Measurements from ENCODE around the gene AGAP1. TPM values are rescaled to one million over a fixed set of nuclear protein-coding genes. Genes with fewer than 3 reads are reported as not detected.
A peak's percentile ranks its signal among the peaks of the same experiment; 100 is the strongest.

Gene AGAP1
- polyA plus RNA-seq, 4 donors, result 20.2 to 21.2 (median 20.3) TPM

DNA sequence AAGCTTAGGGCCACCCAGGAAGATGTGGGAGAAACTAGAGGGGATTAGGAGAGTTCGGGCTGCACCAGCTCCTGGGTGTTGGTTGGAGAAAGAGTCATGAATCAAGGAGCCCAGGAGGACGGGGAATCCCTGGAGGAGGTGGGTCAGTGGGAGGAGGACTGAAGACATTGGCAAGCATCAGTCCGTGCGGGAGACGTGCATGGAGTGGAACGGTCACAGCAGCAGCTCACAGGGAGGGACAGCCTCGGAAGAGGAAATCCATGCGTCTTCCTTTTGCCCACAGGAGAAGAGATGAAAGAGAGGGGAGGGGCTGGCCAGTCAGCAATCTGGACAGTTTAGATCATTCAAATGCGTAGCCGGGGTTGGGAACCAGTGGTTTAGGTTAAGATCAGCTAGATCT is 495.7 kb downstream of the AGAP1 start:
- no peak for DNase-seq (ENCODE audit: low read depth in 4 of 4, low spot score in 3 of 4)

DNA sequence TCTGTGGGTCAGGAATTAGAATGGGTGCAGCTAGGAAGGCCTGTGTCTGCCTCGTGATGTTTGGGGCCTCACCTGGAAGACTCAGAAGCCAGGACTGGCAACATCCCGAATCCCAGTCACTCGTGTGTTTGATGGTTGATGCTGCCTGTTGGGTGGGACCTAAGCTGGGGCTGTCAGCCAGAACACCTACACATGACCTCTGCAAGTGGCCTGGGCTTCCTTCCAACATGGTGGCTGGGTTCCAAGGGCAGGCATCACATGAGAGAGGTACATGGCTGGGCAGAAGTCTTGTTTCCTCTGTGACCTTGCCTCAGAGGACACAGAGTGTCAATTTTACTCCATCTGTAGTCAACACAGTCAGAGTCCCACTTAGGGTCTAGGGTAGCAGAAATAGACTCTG is 496.5 kb downstream of the AGAP1 start:
- no peak for DNase-seq (ENCODE audit: low read depth in 4 of 4, low spot score in 3 of 4)

DNA sequence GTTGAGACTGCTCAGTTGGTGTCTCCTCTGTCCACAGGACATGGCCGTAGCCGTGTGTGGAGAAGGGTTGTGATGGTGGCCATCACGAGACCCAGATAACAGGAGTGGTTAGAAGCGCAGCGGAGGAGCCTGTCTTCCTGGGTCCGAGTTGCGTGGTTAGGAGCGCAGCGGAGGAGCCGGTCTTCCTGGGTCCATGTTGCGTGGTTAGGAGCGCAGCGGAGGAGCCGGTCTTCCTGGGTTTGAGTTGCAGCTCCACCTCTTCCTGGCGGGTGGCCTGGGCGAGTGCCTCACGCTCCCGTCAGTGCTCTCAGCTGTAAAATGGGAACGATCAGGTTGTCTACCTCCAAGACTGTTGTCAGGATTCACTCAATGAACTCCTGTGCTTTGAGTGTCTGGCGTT is 498.2 kb downstream of the AGAP1 start:
- no peak for DNase-seq (ENCODE audit: low read depth in 4 of 4, low spot score in 3 of 4)

DNA sequence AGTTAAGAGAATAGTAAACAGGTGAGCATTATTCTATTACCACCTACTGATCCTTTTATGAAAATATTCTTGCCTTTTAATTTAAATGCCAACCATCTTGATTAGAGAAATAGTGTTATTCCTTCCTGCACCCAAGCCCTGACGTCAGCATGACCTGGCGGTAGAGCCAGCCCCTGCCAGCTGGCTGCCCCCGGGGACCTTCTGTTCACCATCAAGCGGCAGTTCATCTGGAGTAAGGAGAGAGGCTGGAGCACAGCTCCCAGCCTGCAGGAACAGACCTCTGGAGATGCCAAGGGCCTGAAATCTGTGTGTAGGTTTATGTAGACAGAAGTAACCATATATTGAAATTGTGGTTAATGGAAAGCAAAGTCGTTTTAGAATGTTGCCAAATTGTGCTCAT is 502.6 kb downstream of the AGAP1 start:
- DNase-seq (ENCODE audit: low read depth in 4 of 4, low spot score in 3 of 4), result no peak

DNA sequence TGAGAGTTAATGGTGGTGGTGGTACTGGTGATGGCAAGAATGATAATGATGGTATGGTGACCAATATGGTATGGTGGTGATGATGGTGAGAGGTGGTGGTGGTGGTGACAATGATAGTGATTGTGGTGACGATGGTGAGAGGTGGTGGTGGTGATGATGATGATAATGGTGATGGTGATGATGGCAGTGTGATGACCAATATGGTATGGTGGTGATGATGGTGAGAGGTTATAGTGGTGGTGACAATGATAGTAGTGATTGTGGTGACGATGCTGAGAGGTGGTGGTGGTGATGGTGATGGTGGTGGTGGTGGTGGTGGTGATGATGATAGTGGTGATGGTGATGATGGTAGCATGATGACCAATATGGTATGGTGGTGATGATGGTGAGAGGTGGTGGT is 505.2 kb downstream of the AGAP1 start:
- no peak for DNase-seq (ENCODE audit: low read depth in 4 of 4, low spot score in 3 of 4)

DNA sequence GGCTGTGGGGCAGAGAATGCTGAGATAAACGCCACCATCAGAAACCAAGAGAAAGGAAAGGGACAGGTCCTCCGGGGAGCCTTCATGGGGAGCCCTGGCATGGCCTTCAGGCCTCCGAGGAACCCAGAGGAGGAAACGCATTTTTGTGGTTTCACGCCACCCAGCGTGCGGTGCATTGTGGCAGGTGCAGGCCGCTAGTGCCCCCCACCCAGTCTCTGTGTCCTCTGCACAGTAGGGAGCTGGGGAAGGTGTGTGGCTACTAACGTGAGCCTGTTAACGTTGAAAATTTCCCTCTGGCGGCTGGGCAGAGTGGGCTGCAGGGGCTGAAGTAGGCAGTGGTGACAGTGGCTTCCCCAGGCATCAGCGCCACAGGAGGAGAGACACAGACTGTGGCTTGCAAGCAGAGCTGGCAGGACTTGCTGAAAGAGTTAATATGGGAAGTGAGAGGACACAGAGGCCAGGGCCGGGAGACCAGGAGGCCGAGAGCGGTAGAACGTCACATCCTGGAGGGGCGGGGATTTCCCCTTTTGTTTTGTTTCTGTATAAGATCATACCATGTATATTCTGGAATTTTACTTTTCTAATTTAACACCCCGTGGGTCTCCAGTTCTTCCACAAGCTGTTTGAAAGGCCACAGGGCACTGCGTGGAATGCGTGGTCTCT is 507.5 kb downstream of the AGAP1 start:
- no peak for DNase-seq (ENCODE audit: low read depth in 4 of 4, low spot score in 3 of 4)

DNA sequence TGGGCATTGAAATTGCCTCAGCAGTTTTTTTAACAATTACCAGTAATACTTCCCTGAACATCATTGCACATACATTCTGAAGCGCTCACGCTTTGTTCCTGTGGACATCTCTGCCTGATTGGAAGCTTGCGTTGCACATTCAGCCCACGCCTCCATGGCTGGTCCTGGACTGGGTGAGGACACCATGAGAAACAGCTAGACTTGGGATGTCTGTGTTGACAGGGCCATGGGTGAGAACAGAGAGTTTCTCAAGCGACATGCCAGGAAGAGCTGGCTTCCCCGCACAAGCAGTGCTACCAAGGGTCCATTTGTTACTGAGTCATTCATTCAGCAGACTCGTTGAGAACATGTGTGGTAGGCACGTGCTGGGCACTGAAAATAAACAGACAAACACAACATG is 508.0 kb downstream of the AGAP1 start:
- DNase-seq (ENCODE audit: low read depth in 4 of 4, low spot score in 3 of 4), result no peak

DNA sequence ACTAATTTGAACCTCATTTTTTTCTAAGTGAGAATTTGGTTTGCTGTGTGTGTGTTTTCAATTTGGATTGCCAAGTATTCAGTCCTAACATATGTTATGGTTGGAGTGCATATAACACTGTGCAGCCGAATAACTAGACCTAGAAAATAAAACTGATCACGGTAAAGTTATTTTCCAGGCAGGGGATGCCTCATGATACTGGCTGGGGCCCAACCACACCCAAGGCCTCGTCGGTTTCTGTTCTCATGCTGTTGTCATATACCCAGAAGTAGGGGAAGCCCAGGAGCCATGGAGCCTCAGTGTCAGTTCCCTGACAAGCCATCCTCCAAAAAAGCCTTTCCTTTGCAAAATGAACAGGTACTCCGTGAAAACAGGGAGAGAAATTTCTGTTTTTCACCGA is 514.2 kb downstream of the AGAP1 start:
- DNase-seq (ENCODE audit: low read depth in 4 of 4, low spot score in 3 of 4), result no peak

DNA sequence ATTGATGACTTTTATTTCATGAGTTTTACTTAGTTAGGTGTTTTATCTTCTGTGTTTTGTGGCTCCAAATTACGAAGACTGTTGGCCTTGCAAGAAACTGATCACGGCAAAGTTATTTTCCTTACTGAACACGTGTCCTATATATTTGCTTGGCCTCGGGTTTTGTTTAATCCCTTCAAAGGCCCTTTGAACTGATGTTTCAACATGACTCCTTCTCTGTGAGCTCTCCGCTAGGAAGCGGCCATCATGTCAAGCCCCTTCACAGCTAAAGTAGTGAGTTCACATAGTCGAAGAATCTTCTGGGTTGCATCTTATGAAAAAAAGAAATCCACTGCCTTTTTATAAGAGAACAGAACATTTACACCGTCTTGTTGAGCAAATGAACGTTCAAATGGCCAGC is 515.0 kb downstream of the AGAP1 start:
- no peak for DNase-seq (ENCODE audit: low read depth in 4 of 4, low spot score in 3 of 4)

DNA sequence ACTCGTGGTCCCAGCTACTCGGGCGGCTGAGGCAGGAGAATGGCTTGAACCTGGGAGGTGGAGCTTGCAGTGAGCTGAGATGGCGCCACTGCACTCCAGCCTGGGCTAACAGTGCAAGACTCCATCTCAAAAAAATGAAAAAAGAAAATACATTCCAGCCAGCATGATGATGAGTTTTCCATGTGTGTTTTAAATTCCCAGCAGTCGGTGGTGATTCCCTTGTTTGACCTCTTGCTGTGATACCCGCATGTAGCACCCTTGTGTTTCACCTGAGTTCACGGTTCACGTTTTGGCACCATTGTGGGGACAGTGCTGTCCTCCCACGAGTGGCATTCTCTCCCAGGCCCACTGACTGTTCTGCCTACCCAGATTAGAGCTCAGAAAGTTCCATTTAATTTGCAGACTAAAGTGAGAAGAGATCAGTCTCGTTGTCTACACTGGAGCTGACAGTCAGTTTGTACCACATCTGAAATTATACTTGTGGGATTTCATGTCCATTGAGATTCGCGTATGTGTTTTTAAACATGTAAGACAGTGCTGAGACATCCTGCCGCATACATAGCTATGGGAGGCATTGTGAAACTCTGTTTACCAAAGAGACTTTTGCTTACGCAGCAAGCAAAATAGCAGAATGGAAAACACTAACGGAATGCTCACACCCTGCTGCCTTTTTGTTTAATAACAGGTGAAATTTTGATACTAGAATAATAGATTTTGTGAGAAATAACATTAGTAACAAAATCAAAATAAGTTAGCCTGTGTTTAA is 517.3 kb downstream of the AGAP1 start:
- no peak for DNase-seq (ENCODE audit: low read depth in 4 of 4, low spot score in 3 of 4)

DNA sequence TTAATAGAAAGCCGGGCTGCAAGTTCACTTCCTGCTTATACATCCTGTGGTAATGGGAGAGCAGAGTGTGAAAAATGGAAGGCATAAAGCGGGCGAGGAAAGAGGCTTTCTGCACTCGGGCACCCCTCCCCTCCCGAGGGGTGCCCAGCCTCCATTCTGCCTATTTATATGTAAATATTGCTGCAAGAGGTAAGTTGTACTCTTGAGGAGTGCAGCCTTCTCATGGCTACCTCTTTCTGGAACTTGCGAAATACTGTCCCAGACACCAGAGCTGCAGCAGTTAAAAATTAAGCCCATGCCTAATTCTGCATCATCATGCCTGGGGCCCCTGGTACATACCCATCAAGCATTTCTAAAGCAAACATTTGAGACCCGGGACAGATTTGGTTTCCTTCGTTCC is 518.3 kb downstream of the AGAP1 start:
- no peak for DNase-seq (ENCODE audit: low read depth in 4 of 4, low spot score in 3 of 4)

DNA sequence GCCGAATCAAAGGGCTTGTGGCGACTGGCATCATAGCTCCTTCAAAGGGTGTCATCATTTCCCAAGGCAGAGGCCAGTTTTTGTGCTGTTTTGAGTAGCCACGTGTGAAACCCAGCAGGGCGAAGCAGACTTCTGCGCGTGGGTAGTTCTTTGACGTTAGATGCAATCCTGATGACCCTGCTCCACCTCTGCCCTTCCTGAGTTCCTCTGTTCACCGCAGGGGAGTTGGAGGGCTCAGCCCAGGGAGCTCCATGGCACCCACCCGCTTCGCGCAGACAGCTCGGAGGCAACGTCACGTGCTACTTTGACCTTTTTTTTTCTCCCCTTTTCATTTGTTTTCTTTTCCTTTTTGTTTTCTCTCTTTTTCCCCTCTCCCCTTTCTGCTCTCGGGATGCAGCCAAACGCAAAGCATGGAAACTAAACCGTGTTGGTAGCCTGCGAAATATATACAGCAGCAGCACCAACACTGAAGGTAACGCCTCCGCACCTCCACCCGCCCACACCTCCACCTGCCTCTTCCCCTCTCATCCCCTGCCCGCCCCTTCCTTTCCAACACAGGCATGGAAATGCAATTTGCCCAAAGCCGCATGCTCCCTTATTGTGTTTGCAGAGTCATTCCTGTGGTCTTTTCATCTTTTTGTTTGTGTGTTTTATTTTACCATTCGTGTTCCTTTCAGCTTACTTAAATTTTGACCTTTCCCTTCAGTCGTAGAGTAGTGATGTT is 520.7 kb downstream of the AGAP1 start:
- no peak for DNase-seq (ENCODE audit: low read depth in 4 of 4, low spot score in 3 of 4)

DNA sequence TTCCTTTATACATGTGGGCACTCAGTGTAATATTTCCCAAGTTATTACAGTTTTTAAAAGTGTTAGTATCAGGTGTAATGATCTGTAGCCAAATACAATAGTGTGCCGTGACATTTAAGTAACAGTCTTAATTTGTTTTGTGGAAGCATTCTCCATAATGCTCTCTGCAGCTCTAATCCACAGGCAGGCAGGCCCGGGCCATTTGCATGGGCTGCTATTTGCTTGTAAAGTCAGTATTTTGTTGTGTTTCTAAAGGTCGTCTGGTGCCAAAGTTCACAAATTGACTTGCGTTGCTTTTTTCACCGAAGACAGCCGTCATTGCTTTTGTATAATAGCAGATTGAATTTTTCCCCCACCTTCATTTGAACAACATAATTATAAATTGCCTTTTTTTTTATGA is 521.3 kb downstream of the AGAP1 start:
- no peak for DNase-seq (ENCODE audit: low read depth in 4 of 4, low spot score in 3 of 4)

DNA sequence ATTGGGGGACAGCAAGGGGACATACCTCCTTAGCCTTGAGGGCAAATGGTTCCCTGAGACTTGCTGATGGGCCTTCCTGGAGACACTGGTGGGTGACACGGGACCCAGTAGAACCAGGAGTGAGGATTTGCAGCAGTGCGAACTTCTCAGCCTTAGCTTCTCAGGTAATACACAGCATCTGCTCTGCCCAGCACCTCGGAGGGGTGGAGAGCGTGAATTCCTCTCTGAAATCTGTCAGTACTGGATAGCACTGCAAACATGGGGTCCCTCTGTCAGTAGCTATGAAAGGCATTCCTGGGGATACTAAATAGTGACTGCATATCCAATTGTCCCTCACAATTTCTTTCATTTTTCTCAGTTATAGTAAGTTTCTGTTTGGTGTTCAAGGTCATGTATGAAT is 522.7 kb downstream of the AGAP1 start:
- no peak for DNase-seq (ENCODE audit: low read depth in 4 of 4, low spot score in 3 of 4)

DNA sequence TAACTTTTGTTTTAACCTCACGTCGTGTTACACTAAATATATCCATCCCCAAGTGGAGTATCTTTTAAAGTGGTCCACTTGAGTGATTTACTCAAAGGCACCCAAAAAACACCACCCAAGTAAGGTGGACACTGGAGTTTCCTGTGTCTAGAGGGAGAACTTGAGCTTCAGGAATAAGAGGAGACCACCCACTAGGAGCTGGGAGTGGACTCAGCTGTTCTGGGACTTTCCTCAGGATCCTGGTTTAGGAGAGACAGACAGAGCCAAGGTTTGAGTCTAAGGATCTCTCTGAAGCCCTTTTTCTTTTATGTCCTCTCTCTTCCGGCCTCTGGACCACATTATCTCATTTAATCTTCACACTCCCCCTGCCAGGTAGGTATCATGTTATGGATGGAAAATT is 523.6 kb downstream of the AGAP1 start:
- DNase-seq (ENCODE audit: low read depth in 4 of 4, low spot score in 3 of 4), result no peak

DNA sequence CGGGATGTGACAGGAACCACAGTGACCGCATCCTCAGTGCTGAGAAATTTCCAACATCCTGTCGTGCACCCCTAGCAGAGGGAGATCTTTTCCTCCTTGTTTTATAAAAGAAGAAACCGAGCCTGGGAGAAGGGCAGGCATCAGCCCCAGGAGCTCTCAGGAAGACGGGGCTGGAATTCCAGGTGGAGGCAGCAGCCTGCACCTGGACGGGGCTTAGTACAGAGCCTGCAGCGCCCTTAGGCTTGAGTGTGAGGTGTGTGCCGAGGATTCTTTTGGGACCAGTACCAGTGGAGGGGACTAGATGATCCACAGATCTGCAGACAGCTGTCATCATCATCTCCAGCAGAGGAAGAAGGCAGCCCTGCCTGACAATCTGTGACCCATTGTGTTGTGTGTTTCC is 525.6 kb downstream of the AGAP1 start:
- no peak for DNase-seq (ENCODE audit: low read depth in 4 of 4, low spot score in 3 of 4)

DNA sequence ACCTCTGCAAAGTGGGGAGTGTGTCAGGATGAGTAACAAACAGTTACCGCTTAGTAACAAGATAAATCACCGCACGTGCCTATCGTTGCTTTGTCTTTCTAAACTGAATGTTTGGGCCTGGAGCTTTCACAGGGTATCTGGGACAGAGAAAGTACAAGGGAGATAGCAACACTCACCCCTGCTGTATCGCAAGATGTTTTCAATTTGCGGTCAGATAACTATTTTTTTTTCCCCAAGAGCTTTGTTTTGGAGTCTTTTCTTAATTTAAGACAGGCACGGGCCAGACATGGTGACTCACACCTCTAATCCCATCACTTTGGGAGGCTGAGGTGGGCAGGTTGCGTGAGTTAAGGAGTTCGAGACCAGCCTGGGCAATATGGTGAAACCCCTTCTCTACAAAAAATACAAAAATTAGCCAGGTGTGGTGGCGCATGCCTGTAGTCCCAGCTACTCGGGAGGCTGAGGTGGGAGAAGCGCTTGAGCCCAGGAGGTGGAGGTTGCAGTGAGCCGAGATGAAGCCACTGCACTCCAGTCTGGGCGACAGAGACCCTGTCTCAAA is 527.7 kb downstream of the AGAP1 start:
- DNase-seq (ENCODE audit: low read depth in 4 of 4, low spot score in 3 of 4), result no peak

DNA sequence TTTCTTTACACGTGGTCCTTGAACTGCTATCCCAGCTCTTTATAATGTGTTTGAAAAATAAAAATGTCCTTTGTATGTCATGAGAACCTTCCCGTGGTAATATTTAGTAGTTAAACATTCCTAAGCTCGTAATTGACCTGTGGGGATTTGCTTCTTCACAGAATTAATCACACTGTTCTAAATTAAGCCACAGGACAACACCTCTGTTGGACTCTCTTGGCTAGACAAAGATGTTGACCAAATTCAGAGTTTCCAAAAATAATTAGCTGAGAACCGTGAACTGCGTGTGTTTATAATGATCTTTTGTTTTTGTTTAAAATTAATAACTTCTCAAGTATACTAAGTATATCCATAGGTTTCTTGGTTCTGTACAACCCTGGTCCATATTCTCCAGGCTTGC is 528.3 kb downstream of the AGAP1 start:
- no peak for DNase-seq (ENCODE audit: low read depth in 4 of 4, low spot score in 3 of 4)

DNA sequence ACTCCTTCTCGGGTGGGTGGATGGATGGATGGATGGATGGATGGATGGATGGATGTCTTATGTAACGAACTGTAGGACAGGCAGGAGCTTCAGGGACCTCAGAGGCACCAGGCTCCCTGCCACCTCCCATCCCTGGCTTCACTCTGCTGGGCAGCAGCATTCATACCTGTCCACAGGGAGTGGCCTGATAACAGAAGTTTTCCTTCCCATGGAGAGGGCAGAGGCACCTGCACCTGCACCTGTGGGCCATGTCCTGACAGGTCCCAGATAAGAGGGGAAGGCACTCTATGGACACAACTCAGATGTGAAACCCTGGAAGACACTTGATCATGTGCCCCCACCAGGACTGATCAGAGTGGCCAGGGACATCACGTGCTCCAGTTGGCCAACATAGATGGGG is 532.0 kb downstream of the AGAP1 start:
- DNase-seq (ENCODE audit: low read depth in 4 of 4, low spot score in 3 of 4), result no peak

DNA sequence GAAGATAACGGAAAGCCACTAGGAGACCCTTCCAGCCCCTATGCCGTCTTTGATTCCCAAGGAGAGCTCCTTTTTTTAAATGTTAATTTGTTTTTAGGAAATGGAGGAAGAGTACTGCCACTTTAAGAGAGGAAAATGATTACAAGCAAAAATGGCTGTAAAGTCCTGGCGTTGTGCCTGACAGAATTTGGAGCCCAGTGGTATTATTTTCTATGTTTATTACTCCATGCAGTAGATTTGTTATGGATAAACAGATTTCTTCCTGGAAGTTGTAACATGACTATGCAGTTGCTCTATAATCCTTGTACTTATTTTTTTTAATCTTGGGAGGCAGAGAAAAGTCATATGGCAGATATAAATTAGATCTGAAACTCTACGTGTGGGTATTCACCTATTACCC is 533.0 kb downstream of the AGAP1 start:
- DNase-seq (ENCODE audit: low read depth in 4 of 4, low spot score in 3 of 4), result peak in 2 of 4 donors; percentile 25 to 29

DNA sequence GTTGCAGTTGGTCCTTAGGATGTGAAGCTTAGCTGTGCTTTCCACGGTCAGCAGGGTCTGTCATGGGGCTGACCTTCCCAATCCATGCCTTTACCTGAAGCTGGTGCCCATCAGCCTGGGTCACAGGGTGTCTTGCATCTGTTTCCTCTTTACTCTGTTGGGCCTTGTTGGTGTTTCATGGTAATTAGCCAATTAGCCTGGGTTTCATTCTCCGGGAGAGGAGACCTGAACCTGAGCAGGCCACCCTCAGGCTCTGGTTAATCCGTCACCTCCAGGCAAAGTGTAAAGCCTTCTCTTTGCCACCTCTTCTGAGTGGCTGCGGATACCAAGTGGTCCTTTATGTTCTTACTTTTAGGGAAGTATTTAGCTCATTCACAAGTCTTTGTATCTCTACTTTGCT is 534.2 kb downstream of the AGAP1 start:
- DNase-seq (ENCODE audit: low read depth in 4 of 4, low spot score in 3 of 4), result no peak

DNA sequence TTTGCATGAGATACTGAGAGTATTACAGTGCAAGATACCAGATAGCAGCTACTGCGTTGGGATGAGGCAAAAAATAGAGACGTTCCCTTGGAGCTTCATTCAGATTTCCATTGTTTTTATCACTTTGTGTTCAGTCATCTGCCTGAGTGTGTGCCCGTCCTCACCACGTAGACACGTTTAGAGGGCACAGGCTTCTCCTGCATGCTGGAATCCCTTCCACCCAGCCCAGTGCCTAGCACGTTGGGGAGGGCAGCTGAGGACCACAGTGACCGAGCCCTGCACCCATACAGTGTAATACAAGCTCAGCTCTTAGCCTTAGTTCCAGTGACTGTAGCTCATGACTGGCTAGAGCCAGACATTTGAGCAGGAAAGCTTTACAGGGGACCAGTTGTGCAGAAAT is 539.6 kb downstream of the AGAP1 start:
- no peak for DNase-seq (ENCODE audit: low read depth in 4 of 4, low spot score in 3 of 4)
